ENCODE results near the gene FBXO11.

- TF ChIP-seq TAF1 (IDR thresholded peaks at IDR 0.05; ENCODE audit: borderline replicate concordance, low read depth, low read length) (peak; percentile 5; the same call in 1 of the 2 replicates), CTCF (IDR thresholded peaks at IDR 0.05) (no peak), ELF1 (IDR thresholded peaks at IDR 0.05) (no peak), JUND (IDR thresholded peaks at IDR 0.05) (no peak), EZH2phosphoT487 (IDR thresholded peaks at IDR 0.05; ENCODE audit: borderline replicate concordance, low read depth) (no peak), RCOR1 (IDR thresholded peaks at IDR 0.05; ENCODE audit: low read length) (no peak; the same call in 1 of the 2 replicates), TEAD4 (IDR thresholded peaks at IDR 0.05; ENCODE audit: borderline replicate concordance, insufficient read depth) (no peak)
These were observed 912 bp upstream of the FBXO11 start for GRCh38 chr2:47907039-47907781.

Measured in SK-N-SH (cell line).